HG03558 (cell line): ENCODE measurements around the gene TLR3.
"Not testable (repeated sequence)": the region's sequence is repeated elsewhere in the genome, so short reads cannot be mapped to it uniquely, and the experiment has no call there.

ENCODE experiments used
- ATAC-seq: cut with Tn5 transposase; IDR thresholded peaks from one replicate; pipeline ENCODE4 v1.9.1; 2021; ENCODE audit warnings: moderate number of reproducible peaks; ENCODE audit not compliant: unreplicated experiment; ENCODE audit errors: extremely low read depth

TLR3 gene

DNA sequence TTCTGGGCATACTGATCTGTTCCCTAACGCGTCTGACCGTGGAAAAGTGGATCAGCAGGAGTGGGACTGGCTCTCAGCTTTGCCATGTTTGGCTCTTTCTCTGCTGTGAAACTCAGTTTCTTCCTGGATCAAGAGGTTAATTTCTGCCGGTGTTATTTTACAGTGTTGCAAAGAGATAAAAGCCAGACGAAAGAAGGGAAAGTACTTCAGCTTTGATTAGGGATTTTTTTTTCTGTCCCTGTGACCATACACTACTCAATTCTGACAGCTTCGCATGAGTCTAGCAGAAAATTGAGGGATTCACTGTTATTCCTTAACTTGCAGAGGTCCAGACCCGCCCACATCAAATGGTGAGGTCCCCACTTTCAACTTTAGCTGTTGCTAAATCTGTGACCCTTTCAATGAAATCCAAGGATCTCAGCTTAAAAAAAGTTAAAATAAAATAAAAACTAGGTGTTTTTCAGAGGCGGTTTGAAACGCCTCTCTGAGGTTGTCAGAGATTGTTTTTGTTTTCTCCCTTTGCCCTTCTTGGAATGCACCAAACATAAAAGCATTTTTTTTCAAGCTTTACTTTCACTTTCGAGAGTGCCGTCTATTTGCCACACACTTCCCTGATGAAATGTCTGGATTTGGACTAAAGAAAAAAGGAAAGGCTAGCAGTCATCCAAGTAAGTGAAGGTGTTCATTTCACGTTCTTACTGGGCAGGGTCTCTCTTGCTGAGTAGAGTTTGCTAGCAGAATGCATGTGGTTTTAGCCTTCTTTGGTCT is at the start of gene TLR3:
TLR3 (plus strand) TSS at position 576 of the 768 bp plus-strand sequence. CDS start 7,464 bp downstream, outside the sequence.
- no peak for ATAC-seq

DNA sequence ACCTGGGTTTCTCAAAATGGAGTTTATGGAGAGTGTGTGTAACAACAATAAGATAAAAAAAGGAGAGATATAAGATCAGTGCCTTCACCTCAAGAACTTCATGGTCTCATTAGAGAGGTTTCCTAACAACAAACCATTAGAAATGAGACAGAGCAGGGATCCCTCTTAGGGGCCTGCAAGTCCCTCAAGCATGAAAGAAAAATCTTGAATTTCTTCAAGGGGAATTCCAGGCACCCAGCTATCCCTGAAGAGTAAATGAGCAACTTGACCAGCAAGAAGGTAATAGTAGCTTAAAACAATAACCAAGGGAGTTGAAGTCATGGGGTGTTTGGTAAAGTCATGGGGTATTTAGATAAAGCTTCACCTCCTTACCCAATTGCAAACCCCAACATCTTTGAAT is 49.7 kb upstream of the TLR3 start:
- no peak for ATAC-seq

DNA sequence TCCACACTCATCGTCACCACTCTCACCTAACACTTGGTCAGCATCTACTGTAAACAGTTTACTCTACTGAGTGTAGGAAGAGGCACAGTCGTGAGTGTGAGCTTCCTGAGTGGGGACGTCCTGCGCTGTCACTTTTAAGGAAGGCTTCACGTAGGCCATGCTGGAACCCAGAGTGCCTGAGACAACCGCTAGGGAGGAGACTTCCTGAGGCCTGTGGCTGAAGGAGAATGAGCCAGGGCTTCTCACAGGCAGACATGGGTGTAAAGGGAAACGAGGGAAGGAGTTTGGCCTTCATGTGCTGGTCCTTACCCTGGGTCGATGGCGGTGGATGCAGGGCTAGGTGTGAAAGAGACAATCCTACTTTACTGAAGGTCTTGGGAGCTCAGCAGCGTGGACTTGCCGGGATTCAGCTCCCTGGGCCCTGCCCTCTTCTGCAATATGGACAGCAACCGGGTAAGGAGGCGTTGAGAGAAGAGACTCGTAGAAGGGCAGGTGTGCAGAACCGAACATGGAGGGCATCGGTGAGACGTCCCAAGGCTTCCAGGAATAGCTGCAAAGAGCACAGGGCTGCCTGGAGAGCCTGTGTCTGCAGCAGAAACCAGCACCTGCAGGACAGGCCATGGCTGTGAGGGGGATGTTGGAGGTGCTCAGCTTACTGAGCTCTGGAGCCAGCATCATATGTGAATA is 48.7 kb upstream of the TLR3 start:
- ATAC-seq, result no peak

- ATAC-seq, result no peak
Measured at GRCh38 chr4:186020793-186021407, 48.1 kb upstream of the TLR3 start.

GRCh38 chr4:186021461-186022167 is 47.3 kb upstream of the TLR3 start:
- ATAC-seq, result no peak

- no peak for ATAC-seq
Measured at GRCh38 chr4:186023975-186024374, 45.0 kb upstream of the TLR3 start.

DNA sequence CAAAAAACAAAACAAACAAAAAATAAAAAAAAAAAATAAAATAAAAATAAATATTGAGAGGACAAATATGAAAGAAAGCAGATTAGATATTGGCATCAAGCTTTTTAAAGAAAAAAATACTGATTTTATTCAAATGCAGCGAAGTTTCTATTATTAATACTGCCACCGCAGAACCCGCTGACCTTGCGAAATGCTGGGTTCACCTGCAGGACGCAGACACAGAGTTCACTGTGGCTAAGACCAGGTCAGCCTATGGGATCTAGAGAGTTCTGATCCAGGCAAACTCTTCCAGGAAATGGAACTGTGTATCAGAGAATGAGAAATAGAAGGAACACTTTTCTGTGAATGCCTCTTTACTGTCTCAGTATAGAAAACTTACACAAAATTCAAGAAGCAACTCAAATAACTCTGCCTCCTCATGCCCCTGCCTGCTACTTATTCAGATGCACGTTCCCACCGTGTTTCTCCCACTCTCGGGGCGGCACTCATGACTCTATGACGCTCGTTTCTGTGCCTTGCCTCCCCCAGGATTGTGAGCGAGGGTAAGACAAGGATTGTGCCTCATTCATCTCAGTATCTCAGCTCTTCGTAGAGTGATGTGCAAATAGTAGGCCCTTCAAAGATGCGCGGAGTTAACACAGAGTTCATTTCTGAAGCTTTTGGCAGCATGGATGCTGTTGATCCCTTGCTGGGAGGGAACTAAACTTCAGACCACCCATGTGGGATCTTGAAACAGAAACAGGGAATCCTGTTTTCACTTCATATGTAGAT is 44.1 kb upstream of the TLR3 start:
- ATAC-seq, result no peak

DNA sequence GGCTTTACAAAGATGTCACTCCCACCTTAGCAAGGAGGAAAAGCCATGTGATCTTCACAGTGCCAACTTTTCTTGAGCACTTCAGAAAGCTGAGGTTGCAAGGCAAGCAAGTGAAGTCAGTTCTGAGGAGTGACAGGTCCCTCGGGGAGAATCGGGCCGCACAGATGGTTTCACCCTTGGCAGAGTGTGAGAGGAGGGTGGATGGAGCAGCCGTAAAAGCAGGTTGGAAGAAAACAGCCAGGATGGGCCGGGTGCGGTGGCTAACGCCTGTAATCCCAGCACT is 43.6 kb upstream of the TLR3 start:
- no peak for ATAC-seq

DNA sequence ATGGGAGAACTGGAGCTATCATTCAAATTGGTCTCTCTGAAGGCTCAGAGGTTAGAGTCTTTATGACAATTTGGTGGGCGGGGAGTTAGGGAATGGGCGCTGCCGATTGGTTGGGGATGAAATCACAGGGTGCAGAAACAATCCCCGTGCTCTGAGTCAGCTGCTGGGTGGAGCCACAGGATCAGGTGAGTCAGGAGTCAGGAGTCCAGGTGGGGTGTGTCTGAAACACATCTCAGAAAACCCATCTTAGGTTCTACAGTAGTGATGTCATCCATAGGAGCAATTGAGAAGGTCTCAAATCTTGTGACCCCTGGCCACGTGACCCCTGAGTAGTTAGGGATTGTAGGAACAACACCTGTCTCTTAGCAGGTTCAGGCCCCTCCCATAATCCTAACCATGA is 41.6 kb upstream of the TLR3 start:
- no peak for ATAC-seq

GRCh38 chr4:186029571-186030398 is 39.2 kb upstream of the TLR3 start:
- ATAC-seq, result no peak

DNA sequence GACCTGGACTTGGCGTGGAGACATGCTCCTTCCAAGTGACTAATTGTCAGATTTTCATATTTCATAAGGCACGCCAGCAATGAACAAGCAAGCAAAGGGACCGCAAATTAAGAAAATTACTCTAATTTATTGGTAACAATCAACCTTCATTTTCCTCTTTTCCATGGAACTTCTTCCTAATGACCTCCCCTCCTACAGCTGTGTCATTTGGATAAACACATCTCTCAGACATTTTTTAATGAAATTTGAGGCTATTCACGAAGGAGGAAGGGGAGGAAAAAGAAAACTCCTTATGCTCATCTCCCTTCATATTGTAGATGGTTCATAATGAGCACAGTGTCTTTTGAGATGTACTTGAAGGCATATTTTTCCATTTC is 38.6 kb upstream of the TLR3 start:
- no peak for ATAC-seq

GRCh38 chr4:186030795-186031194 is 38.2 kb upstream of the TLR3 start:
- ATAC-seq, result no peak

GRCh38 chr4:186032259-186032658 is 36.7 kb upstream of the TLR3 start:
- ATAC-seq, result no peak

GRCh38 chr4:186033027-186033426 is 35.9 kb upstream of the TLR3 start:
- no peak for ATAC-seq

DNA sequence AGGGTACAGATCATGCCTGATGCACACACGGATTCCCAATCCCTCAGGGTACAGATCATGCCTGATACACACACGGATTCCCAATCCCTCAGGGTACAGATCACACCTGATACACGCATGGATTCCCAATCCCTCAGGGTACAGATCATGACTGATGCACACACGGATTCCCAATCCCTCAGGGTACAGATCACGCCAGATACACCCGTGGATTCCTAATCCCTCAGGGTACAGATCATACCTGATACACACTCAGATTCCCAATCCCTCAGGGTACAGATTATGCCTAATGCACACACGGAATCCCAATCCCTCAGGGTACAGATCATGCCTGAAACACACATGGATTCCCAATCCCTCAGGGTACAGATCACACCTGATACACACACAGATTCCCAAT is 34.3 kb upstream of the TLR3 start:
- not testable (repeated sequence) for ATAC-seq

- ATAC-seq, result no peak
Measured at GRCh38 chr4:186036976-186037581, 31.9 kb upstream of the TLR3 start.

DNA sequence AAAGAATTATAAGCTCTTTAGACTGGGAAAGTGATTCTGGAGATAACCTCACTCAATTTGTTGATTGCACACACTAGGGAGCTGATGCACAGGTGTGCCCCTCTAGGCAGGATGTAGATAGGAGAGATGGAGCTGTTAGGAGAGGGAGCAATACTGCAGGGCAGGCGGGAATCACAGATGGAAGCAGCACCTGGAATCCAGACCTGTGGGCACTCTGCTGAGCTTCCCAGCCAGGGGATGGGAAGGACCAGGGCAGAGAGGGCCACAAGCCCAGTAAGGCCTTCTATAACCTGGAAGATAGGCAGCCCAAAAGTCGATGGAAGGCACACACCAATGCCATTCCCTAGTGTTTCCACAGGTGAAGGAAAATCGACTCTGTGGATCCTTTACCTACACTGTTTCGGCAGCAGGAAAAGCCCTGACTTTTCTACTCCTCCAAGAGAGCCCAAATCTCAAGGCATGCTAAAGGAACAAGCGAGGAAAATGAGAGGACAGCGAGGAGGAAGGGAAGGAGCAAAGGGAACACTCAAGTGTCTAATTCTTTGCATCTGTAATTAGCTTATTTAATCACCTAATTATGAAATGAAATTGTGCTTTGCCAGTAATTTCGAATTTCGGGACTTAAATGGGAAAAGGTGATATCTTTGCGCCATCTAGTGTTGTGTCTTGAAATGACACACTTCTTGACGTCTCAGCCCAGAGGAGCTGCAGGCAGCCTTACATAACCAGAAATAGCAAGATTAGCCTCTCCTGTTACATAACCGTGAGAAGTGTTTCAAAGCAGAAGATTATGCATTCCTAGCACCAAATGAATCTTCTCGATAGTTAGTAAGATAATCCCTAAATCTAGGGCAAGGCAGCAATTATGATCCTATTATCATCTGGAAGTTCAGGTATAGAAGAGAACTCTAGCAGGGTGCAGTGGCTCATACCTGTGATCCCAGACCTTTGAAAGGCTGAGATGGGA is 31.0 kb upstream of the TLR3 start:
- ATAC-seq, result no peak

GRCh38 chr4:186039697-186040096 is 29.3 kb upstream of the TLR3 start:
- no peak for ATAC-seq
